Measurements from ENCODE around the gene FAM200B. TPM values are rescaled to one million over a fixed set of nuclear protein-coding genes. Genes with fewer than 3 reads are reported as not detected.

Gene FAM200B
- total and polyA plus RNA-seq, 2 donors (not counting 3 experiments of a cell fraction or from before 2014, with no cell fraction given), result 13.9 to 24.6 TPM

DNA sequence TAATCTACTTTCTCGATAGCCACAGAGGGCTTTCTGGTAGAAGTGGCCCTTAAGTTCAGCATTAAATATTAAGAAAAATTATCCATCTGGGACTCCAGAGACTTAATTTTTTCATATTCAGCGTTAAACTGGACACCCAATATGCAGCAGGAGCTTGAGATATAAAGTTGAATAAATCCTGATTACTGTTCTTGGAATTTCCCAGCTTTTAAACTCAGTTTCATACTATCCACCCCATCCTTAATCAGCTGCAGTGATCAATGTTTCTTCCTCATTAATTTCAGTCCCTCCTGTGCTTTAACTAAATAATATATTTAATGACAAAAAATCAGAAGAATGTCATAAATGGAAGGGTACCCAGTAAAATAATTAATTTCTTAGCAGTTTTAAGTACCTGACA, 22.8 kb upstream of the FAM200B start:
- Histone ChIP-seq H3K4me1 (ENCODE audit: control insufficient read depth, extremely low read depth, insufficient read depth, low read length) (peaks cover 12% of the 10 kb centered on the region), H3K27ac (ENCODE audit: insufficient read depth, low read depth, low read length) (no peak overlapping the region), H3K9ac (replicated peaks; ENCODE audit: extremely low read depth, insufficient read depth, low read length) (no peak overlapping the region), H3K4me2 (ENCODE audit: insufficient read depth, low read length) (no peak overlapping the region), H3K36me3 (ENCODE audit: control insufficient read depth in 2 of 2, extremely low read depth in 1 of 2, insufficient read depth in 2 of 2, low read length in 2 of 2) (no peaks in the 10 kb centered on the region), H3K79me2 (ENCODE audit: control insufficient read depth, insufficient read depth, low read length) (peaks cover 13% of the 10 kb centered on the region), H4K20me1 (replicated peaks; ENCODE audit: control insufficient read depth, extremely low read depth, insufficient read depth, low read length) (no peaks in the 10 kb centered on the region), H2AFZ (ENCODE audit: low read depth, low read length) (no peak overlapping the region), H3K27me3 (ENCODE audit: control insufficient read depth in 2 of 2, insufficient read depth in 2 of 2, low read length in 2 of 2) (no peaks in the 10 kb centered on the region), H3K9me3 (replicated peaks; ENCODE audit: control insufficient read depth, insufficient read depth, low read length) (no peaks in the 10 kb centered on the region), H3K9me1 (replicated peaks; ENCODE audit: control insufficient read depth, extremely low read depth, insufficient read depth, low read length) (no peaks in the 10 kb centered on the region), H3K4me3 (replicated peaks in 1 of 3; ENCODE audit: insufficient read depth in 1 of 3, low read depth in 1 of 3, low read length in 3 of 3) (no peak overlapping the region)
- ChIA-PET POLR2A (no interaction called here), CTCF (no interaction called here)
- intact Hi-C loops (cut with micrococcal nuclease), result loop anchor here (10.0 kb wide), 2 partner anchors 424 to 566 kb away; partner anchors contain the start of gene TAPT1
- no TSS peak for BruUV-seq (replicated peaks)
- TF ChIP-seq JUN (IDR thresholded peaks at IDR 0.05; ENCODE audit: borderline replicate concordance, insufficient read depth, insufficient read length, low read depth), result no peak
- TF ChIP-seq FOS (IDR thresholded peaks at IDR 0.05; ENCODE audit: borderline replicate concordance, insufficient read depth, low read length), result no peak
- no peak for TF ChIP-seq EZH2 (IDR thresholded peaks at IDR 0.05; ENCODE audit: borderline replicate concordance, low read depth, low read length, severe bottlenecking)
- no peak for TF ChIP-seq POLR2AphosphoS5 (IDR thresholded peaks at IDR 0.05; ENCODE audit: insufficient read depth, low read depth, low read length)
- no peak for TF ChIP-seq POLR2A (IDR thresholded peaks at IDR 0.05; ENCODE audit: low read depth, low read length)
- TF ChIP-seq, protein P1, sequence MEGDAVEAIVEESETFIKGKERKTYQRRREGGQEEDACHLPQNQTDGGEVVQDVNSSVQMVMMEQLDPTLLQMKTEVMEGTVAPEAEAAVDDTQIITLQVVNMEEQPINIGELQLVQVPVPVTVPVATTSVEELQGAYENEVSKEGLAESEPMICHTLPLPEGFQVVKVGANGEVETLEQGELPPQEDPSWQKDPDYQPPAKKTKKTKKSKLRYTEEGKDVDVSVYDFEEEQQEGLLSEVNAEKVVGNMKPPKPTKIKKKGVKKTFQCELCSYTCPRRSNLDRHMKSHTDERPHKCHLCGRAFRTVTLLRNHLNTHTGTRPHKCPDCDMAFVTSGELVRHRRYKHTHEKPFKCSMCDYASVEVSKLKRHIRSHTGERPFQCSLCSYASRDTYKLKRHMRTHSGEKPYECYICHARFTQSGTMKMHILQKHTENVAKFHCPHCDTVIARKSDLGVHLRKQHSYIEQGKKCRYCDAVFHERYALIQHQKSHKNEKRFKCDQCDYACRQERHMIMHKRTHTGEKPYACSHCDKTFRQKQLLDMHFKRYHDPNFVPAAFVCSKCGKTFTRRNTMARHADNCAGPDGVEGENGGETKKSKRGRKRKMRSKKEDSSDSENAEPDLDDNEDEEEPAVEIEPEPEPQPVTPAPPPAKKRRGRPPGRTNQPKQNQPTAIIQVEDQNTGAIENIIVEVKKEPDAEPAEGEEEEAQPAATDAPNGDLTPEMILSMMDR (IDR thresholded peaks at IDR 0.05; ENCODE audit: extremely low read depth in 1 of 2, insufficient read depth in 1 of 2, low read depth in 1 of 2, low read length in 2 of 2), result no peak
- TF ChIP-seq GATA2 (IDR thresholded peaks at IDR 0.05; ENCODE audit: insufficient read depth, insufficient read length, low read depth, low read length), result no peak
- TF ChIP-seq, protein P2, sequence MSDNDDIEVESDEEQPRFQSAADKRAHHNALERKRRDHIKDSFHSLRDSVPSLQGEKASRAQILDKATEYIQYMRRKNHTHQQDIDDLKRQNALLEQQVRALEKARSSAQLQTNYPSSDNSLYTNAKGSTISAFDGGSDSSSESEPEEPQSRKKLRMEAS (IDR thresholded peaks at IDR 0.05; ENCODE audit: insufficient read depth, insufficient read length), result no peak
- TF ChIP-seq MYC (IDR thresholded peaks at IDR 0.05; ENCODE audit: low read depth, low read length), result no peak
- DNase-seq (ENCODE audit: low read depth, low spot score), result no peak
- no peak for FAIRE-seq
- dilution Hi-C loops (cut with MboI; ENCODE audit: extremely low pct_ligation_motif_present, low sequenced_read_pairs), result no loop called here
